Astrocyte of the spinal cord (primary cell): Measurements from ENCODE around the gene DDAH1.

Source experiments
- DNase-seq: peaks from one replicate; pipeline ENCODE4 v3.0.0; 2011; ENCODE audit warnings: low read depth, low spot score
- H3K4me3 ChIP-seq: 2 replicates; pipeline ENCODE4 v1.5.1; 2011; ENCODE audit warnings: low read depth, mild to moderate bottlenecking, low read length, moderate library complexity
- in situ Hi-C: cut with HindIII; loops from 2 replicates; pipeline ENCODE4 v1.10.0; 2017; ENCODE audit warnings: low sequenced_read_pairs
- TF ChIP-seq, protein P1 (sequence below): IDR thresholded peaks from 2 replicates; pipeline ENCODE4 v1.5.1; 2012; ENCODE audit warnings: low read depth, mild to moderate bottlenecking, low read length, inconsistent platforms

DDAH1 gene

DNA sequence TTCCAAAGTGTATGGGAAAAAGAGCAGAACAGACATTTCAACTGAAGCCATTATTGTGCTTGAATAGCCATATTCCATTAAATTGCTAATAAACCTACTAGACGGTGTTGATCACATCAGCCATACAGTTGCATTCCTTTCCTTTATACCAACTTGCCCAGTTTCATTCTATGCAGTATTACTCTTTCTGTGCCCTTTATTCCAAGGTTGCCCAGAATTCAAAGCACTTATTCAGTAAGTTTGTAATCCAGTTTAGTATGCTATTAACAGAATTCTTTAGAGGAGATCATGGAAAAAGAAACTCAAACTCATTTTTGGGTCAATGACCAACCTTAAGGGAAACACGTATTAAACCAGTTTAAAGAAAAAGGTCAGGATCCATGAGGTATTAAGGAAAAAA is 89.5 kb downstream of the DDAH1 start:
- TF ChIP-seq, protein P1, sequence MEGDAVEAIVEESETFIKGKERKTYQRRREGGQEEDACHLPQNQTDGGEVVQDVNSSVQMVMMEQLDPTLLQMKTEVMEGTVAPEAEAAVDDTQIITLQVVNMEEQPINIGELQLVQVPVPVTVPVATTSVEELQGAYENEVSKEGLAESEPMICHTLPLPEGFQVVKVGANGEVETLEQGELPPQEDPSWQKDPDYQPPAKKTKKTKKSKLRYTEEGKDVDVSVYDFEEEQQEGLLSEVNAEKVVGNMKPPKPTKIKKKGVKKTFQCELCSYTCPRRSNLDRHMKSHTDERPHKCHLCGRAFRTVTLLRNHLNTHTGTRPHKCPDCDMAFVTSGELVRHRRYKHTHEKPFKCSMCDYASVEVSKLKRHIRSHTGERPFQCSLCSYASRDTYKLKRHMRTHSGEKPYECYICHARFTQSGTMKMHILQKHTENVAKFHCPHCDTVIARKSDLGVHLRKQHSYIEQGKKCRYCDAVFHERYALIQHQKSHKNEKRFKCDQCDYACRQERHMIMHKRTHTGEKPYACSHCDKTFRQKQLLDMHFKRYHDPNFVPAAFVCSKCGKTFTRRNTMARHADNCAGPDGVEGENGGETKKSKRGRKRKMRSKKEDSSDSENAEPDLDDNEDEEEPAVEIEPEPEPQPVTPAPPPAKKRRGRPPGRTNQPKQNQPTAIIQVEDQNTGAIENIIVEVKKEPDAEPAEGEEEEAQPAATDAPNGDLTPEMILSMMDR = no peak
- DNase-seq = no peak
- in situ Hi-C loops = no loop called here
- no peak overlapping the region for H3K4me3 ChIP-seq

DNA sequence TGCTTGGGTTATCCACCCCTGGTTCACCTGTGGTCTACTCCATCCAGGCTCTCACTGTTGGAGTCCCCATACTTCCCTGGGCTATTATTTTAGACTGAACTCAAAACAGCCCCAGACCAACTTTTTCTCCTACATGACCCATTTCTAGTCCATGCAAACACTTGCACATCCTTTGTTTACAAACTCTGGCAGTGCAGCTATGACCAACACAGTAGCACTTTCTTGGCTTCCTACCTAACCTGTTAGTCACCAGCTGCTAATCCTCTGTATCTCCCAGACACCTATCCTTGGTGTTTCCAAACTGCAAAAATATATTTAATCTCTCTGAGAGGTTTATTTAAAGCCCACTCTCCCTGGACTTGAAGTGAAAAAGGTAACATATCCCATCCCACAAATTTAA is 90.8 kb downstream of the DDAH1 start:
- no peak overlapping the region for H3K4me3 ChIP-seq
- in situ Hi-C loops = no loop called here
- peak; percentile 79 for DNase-seq
- TF ChIP-seq, protein P1 = no peak

DNA sequence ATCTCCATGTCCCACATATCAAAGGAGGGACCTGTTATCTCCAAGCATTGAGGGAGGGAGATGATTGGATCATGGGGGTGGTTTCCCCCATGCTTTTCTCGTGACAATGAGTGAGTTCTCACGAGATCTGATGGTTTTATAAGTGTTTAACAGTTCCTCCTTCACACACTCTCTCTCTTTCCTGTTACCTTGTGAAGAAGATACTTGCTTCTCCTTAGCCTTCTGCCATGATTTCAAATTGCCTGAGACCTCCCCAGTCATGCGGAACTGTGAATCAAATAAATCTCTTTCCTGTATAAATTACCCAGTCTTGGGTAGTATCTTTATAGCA is 91.6 kb downstream of the DDAH1 start:
- no peak overlapping the region for H3K4me3 ChIP-seq
- in situ Hi-C loops = no loop called here
- no peak for DNase-seq
- TF ChIP-seq, protein P1 = no peak

DNA sequence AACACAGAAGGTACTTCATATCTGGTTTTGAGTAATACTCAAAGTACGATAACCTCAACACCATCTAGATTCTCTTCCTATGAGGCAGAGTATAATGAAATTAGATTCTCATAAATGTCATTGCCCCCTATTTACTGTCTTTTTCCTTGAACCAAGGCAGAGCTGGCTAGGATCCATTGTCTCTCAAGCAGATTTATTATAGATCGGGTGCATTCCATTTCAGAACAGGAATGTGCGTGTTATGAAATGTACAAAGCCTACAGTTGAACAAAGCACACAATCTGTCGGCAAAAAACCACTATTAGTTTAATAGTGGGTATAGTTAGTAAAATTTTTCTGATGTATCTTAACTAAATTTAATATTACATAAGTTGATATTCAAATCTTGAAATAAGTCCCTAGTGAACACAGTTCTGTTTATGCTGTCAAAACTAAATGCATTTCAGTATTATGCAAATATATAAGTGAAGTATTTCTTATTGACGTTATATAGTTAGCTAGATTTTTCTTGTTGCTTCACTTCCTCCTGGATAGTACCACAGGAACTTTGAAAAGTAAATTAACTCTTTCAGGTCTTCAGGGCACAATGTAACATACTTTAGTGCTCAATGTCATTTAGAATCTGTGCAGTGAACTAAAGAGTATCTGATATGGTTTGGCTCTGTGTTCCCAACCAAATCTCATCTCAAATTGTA is 92.1 kb downstream of the DDAH1 start:
- no peak overlapping the region for H3K4me3 ChIP-seq
- in situ Hi-C loops = no loop called here
- TF ChIP-seq, protein P1 = no peak
- peak; percentile 42 for DNase-seq

DNA sequence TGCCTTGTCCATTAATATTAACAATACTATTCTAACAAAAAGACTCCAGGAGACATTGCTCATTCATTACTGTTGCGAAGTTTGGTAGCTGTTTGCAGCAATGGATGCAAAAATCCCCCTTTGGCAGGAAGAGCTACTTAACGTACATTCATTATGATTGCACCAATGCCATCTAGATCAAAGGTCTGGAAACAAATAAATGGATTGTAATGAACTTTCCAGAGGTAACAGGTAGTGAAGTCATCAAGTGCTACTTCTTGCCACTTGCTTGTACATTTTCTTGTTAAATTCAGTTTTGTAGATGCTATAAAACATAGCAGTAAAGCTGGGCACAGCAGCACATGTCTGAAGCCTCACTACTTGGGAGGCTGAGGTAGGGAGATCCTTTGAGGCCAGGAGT is 93.9 kb downstream of the DDAH1 start:
- DNase-seq = no peak

DNA sequence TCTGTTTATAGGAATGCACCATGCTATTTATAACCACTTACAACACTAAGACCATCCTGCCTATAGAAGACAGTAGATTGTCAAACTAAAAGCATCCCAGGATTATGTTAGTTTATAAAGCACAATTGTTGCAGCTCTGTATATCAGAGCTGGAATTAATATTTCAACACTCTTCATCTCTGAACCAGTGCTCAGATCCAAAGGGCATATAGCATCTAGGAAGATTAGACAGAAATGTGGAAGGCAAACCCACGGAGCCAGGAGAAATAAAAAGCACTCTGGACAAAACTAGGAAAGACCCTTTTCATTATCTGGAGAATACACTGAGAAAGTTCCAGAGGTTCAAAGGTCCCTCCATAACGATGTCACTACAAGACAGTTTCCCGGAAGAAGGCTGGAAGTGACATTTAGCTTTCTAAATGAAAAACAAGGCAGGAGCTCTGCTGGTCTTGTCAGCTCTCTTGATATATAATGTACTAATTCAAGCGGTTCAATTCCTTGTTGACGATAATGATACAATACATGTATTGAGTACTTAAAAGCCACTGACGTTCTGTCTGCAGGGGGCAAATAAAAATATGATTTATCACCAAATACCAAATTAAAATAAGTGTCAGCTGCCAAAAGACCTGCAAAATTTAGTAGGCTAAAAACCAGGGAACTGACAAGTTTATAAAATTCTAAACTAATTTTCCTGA is 96.7 kb downstream of the DDAH1 start:
- H3K4me3 ChIP-seq = no peak overlapping the region
- in situ Hi-C loops = no loop called here
- TF ChIP-seq, protein P1 = no peak
- DNase-seq = no peak

More for the DNA sequence above, 93.9 kb downstream of the DDAH1 start:
- in situ Hi-C loops = no loop called here
- TF ChIP-seq, protein P1 = no peak
- H3K4me3 ChIP-seq = no peak overlapping the region
